IgD-negative memory B cell (primary cell): Measurements from ENCODE around the gene IFI44. TPM values are rescaled to one million over a fixed set of nuclear protein-coding genes. Genes with fewer than 3 reads are reported as not detected.
A peak's percentile ranks its signal among the peaks of the same experiment; 100 is the strongest.

ENCODE experiments used
- H3K27ac Mint-ChIP-seq, 3 donors: one replicate each; pipeline ENCODE4 v1.8.0; 2020 to 2022; ENCODE audit warnings: mild to moderate bottlenecking in 3 of 3, mixed read lengths in 3 of 3, moderate library complexity in 1 of 3
- H3K27me3 Mint-ChIP-seq: one replicate; pipeline ENCODE4 v1.8.0; 2021; ENCODE audit warnings: mixed read lengths
- H3K36me3 Mint-ChIP-seq: one replicate; pipeline ENCODE4 v1.8.0; 2020; ENCODE audit warnings: mild to moderate bottlenecking, mixed read lengths
- H3K4me1 Mint-ChIP-seq, 3 donors: one replicate each; pipeline ENCODE4 v1.8.0; 2020 to 2022; ENCODE audit warnings: mixed read lengths in 3 of 3, mild to moderate bottlenecking in 1 of 3
- H3K4me3 Mint-ChIP-seq, 4 donors: one replicate each; pipeline ENCODE4 v1.8.0; 2020 to 2022; ENCODE audit warnings: mild to moderate bottlenecking in 4 of 4, mixed read lengths in 4 of 4, moderate library complexity in 3 of 4
- H3K9me3 Mint-ChIP-seq, 3 donors: one replicate each; pipeline ENCODE4 v1.8.0; 2020 to 2021; ENCODE audit warnings: mixed read lengths in 3 of 3, mild to moderate bottlenecking in 1 of 3
- polyA plus RNA-seq: library from polyadenylated mRNA; unstranded; fragments of 300-500 nt; fragmentation: Illumina TruSeq; gene quantifications from one replicate; pipeline ENCODE4 v1.2.3, GENCODE V29; 2021

Gene IFI44
- polyA plus RNA-seq, 1 donor from 2014 or later = 5.4 TPM

DNA sequence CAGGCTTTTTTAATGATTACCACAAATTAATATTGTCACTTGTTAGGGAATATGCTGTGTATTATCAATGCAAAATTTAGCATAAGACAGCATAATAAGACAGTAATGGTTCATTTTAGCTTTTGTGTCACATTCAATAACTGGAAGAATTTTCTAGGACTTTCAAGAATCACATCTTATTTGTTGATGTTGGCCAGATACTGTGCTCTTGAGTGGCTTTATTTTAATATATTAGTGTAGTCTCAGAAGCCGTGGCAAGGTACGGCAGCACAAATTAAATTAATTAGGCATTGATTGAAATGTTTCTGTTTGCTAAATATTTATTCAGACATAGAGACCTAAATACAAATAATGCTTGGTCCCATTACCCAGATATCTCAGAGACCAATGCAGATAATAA lies 19.0 kb upstream of the IFI44 start:
- no peaks in the 10 kb centered on the region for H3K27me3 Mint-ChIP-seq
- no peaks in the 10 kb centered on the region for H3K36me3 Mint-ChIP-seq
- peaks cover 0 to 7% (median 2%) of the 10 kb centered on the region in 3 donors for H3K9me3 Mint-ChIP-seq
- H3K4me3 Mint-ChIP-seq = no peak overlapping the region
- H3K27ac Mint-ChIP-seq = no peak overlapping the region
- peaks cover 0 to 2% (median 1%) of the 10 kb centered on the region in 3 donors for H3K4me1 Mint-ChIP-seq

GRCh38 chr1:78633209-78633608 lies 16.4 kb upstream of the IFI44 start:
- no peaks in the 10 kb centered on the region for H3K27me3 Mint-ChIP-seq
- no peak overlapping the region for H3K27ac Mint-ChIP-seq
- peaks cover 2% of the 10 kb centered on the region for H3K36me3 Mint-ChIP-seq
- no peak overlapping the region for H3K4me3 Mint-ChIP-seq
- peaks cover 0 to 7% (median 2%) of the 10 kb centered on the region in 3 donors for H3K9me3 Mint-ChIP-seq
- H3K4me1 Mint-ChIP-seq = no peaks in the 10 kb centered on the region

DNA sequence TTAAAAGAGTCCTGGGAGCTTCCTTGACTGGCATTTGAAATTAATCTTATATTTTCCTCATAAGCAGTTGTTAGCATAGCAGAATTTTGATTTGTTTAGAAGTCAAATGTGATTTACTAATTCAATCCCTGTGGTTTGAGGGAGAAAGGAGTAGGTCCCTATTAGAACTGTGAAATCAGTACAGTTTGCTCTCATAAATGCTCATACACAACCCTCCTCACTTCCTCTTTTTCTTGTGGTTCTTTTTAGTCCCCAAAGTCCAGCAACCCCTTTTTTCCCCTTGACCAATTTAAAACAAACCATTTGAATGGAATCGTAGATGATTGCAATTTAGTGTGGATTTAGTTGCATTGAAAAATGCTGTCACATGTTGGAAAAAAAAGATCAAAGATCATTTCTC lies 9.2 kb upstream of the IFI44 start:
- Mint-ChIP-seq H3K9me3 (peaks cover 0 to 9% (median 3%) of the 10 kb centered on the region in 3 donors), H3K27me3 (no peaks in the 10 kb centered on the region), H3K36me3 (peaks cover 10% of the 10 kb centered on the region), H3K4me3 (peak overlapping the region in 1 of 4 donors; percentile 7), H3K27ac (peak overlapping the region in 1 of 3 donors; percentile 31), H3K4me1 (peaks cover 0 to 7% (median 5%) of the 10 kb centered on the region in 3 donors)

GRCh38 chr1:78641558-78641957 lies 8.1 kb upstream of the IFI44 start:
- no peaks in the 10 kb centered on the region for H3K27me3 Mint-ChIP-seq
- no peak overlapping the region for H3K27ac Mint-ChIP-seq
- peaks cover 14% of the 10 kb centered on the region for H3K36me3 Mint-ChIP-seq
- peaks cover 0 to 15% (median 7%) of the 10 kb centered on the region in 3 donors for H3K4me1 Mint-ChIP-seq
- H3K4me3 Mint-ChIP-seq = no peak overlapping the region
- peaks cover under 1 to 13% (median 6%) of the 10 kb centered on the region in 3 donors for H3K9me3 Mint-ChIP-seq

- H3K27ac Mint-ChIP-seq = no peak overlapping the region
- H3K4me1 Mint-ChIP-seq = peaks cover 11 to 21% (median 13%) of the 10 kb centered on the region in 3 donors
- no peaks in the 10 kb centered on the region for H3K27me3 Mint-ChIP-seq
- H3K4me3 Mint-ChIP-seq = peak overlapping the region in 1 of 4 donors; percentile 78
- peaks cover 16% of the 10 kb centered on the region for H3K36me3 Mint-ChIP-seq
- peaks cover 6 to 24% (median 11%) of the 10 kb centered on the region in 3 donors for H3K9me3 Mint-ChIP-seq
Observed at GRCh38 chr1:78645723-78646122, 3.9 kb upstream of the IFI44 start.

DNA sequence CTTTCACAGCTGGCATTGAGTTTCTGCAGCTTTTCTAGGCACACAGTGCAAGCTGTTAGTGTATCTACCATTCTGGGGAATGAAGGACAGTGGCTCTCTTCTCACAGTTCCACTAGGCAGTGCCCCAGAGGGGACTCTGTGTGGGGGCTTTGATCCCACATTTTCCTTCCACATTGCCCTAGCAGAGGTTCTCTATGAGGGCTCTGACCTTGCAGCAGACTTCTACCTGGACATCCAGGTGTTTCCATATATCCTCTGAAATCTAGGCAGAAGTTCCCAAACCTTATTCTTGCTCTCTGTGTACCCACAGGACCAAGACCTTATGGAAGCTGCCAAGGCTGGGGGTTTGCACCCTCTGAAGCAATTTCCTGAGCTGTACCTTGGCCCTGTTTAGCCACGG lies 2.4 kb upstream of the IFI44 start:
- Mint-ChIP-seq H3K4me3 (no peak overlapping the region), H3K27ac (no peak overlapping the region), H3K4me1 (peaks cover 17 to 27% (median 18%) of the 10 kb centered on the region in 3 donors), H3K9me3 (peaks cover 6 to 24% (median 11%) of the 10 kb centered on the region in 3 donors), H3K27me3 (no peaks in the 10 kb centered on the region), H3K36me3 (peaks cover 16% of the 10 kb centered on the region)

DNA sequence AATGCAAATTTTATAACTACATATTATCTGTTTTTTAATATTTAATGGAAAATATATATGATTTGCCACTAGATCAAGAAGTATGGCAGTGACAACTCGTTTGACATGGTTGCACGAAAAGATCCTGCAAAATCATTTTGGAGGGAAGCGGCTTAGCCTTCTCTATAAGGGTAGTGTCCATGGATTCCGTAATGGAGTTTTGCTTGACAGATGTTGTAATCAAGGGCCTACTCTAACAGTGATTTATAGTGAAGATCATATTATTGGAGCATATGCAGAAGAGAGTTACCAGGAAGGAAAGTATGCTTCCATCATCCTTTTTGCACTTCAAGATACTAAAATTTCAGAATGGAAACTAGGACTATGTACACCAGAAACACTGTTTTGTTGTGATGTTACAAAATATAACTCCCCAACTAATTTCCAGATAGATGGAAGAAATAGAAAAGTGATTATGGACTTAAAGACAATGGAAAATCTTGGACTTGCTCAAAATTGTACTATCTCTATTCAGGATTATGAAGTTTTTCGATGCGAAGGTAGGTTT lies 556 bp downstream of the IFI44 start:
- H3K4me3 Mint-ChIP-seq = peak overlapping the region; percentile 54 to 85 (median 80)
- peak overlapping the region in 2 of 3 donors; percentile 33 to 60 for H3K27ac Mint-ChIP-seq
- peaks cover 19 to 30% (median 22%) of the 10 kb centered on the region in 3 donors for H3K4me1 Mint-ChIP-seq
- no peaks in the 10 kb centered on the region for H3K27me3 Mint-ChIP-seq
- peaks cover 5 to 15% (median 11%) of the 10 kb centered on the region in 3 donors for H3K9me3 Mint-ChIP-seq
- peaks cover 9% of the 10 kb centered on the region for H3K36me3 Mint-ChIP-seq

DNA sequence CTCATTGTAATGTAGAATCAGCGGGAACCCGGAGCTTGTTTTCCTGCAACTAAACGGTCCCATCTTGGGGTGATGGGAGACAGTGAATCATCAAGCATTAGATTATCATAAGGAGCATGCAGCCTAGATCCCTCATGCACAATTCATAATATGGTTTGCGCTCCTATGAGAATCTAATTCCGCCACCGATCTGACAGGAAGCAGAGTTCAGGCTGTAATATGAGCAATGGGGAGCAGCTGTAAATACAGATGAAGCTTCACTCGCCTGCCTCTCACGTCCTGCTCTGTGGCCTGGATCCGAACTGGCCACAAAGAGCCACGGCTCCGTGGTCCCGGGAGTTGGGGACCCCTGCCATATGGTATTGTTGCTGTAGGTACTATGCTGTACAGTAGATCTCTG lies 1.6 kb downstream of the IFI44 start:
- peak overlapping the region; percentile 54 to 85 (median 80) for H3K4me3 Mint-ChIP-seq
- peaks cover 17 to 23% (median 22%) of the 10 kb centered on the region in 3 donors for H3K4me1 Mint-ChIP-seq
- peaks cover 7% of the 10 kb centered on the region for H3K36me3 Mint-ChIP-seq
- H3K27ac Mint-ChIP-seq = peak overlapping the region in 1 of 3 donors; percentile 60
- no peaks in the 10 kb centered on the region for H3K27me3 Mint-ChIP-seq
- H3K9me3 Mint-ChIP-seq = peaks cover 2 to 14% (median 11%) of the 10 kb centered on the region in 3 donors

DNA sequence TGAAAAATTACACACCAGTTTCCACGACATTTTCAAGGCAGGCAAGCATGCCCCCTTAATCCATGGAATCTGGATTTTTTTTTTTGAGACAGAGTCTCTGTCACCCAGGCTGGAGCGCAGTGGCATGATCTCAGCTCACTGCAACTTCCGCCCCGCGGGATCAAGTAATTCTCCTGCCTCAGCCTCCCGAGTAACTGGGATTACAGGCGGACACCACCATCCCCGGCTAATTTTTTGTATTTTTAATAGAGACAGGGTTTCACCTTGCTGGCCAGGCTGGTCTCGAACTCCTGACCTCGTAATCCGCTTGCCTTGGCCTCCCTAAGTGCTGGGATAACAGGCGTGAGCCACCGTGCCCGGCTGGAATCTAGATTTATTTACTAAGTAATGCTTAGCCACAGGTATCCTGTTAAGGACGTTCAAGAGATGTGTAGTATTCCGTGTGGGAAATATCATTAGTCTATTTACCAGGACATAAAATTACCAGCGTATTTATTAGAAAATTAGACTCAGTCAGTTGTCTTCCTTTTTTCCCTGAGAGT lies 2.5 kb downstream of the IFI44 start:
- Mint-ChIP-seq H3K9me3 (peaks cover 2 to 10% (median 7%) of the 10 kb centered on the region in 3 donors), H3K4me1 (peaks cover 17 to 22% (median 21%) of the 10 kb centered on the region in 3 donors)

DNA sequence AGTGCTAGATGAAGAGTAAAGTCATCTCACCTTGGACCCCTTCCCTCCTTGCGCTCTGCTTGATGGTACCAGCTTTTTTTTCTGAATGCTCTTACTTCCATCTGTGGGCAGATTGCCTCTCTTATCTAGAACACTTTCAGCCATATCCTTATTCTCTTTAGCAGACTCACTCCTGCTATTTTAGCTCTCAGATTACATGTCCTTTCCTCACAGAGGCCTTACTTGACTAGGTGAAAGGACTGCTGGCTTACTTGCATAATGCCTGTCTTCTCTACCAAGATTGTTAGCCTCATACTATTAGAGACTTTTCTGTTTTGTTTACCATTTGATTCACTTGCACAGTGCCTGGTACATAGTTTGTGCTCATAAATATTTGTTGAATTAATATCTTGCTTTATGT lies 9.3 kb downstream of the IFI44 start:
- Mint-ChIP-seq H3K9me3 (no peaks in the 10 kb centered on the region), H3K4me1 (no peaks in the 10 kb centered on the region), H3K27ac (no peak overlapping the region), H3K36me3 (peaks cover 2% of the 10 kb centered on the region), H3K4me3 (no peak overlapping the region), H3K27me3 (no peaks in the 10 kb centered on the region)

More for the DNA sequence above, 2.5 kb downstream of the IFI44 start:
- H3K27ac Mint-ChIP-seq = no peak overlapping the region
- H3K27me3 Mint-ChIP-seq = no peaks in the 10 kb centered on the region
- H3K36me3 Mint-ChIP-seq = peaks cover 5% of the 10 kb centered on the region
- peak overlapping the region in 2 of 4 donors; percentile 21 to 69 for H3K4me3 Mint-ChIP-seq

GRCh38 chr1:78663923-78664322 lies 14.3 kb downstream of the IFI44 start:
- no peaks in the 10 kb centered on the region for H3K36me3 Mint-ChIP-seq
- peaks cover 1% of the 10 kb centered on the region for H3K27me3 Mint-ChIP-seq
- H3K27ac Mint-ChIP-seq = no peak overlapping the region
- H3K4me1 Mint-ChIP-seq = no peaks in the 10 kb centered on the region
- no peak overlapping the region for H3K4me3 Mint-ChIP-seq
- no peaks in the 10 kb centered on the region for H3K9me3 Mint-ChIP-seq

DNA sequence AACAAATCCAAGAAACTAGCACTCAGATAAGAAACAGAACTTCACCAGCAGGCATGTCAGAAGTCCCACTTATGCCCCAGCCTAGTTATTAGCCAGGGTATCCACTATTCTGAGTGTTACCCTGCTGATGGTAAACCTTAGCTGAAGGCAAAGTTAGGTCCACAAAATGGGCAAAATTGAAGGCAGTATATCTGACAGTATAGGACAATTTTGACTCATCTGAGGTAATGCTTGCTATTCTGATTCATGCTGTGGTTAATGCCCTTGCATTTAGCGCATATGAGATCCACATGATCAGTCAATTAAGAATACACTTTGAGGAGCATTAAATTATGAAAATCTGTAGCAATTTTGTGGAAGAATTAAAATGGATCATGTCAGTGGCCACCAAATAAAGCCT lies 15.1 kb downstream of the IFI44 start:
- Mint-ChIP-seq H3K4me1 (no peaks in the 10 kb centered on the region), H3K27ac (no peak overlapping the region), H3K4me3 (no peak overlapping the region)

GRCh38 chr1:78665809-78666208 lies 16.2 kb downstream of the IFI44 start:
- Mint-ChIP-seq H3K4me3 (no peak overlapping the region), H3K27me3 (peaks cover 1% of the 10 kb centered on the region), H3K27ac (no peak overlapping the region), H3K4me1 (peaks cover 0 to 2% (median 0%) of the 10 kb centered on the region in 3 donors), H3K9me3 (no peaks in the 10 kb centered on the region), H3K36me3 (no peaks in the 10 kb centered on the region)

More for the DNA sequence above, 15.1 kb downstream of the IFI44 start:
- H3K9me3 Mint-ChIP-seq = no peaks in the 10 kb centered on the region
- no peaks in the 10 kb centered on the region for H3K36me3 Mint-ChIP-seq
- H3K27me3 Mint-ChIP-seq = peaks cover 1% of the 10 kb centered on the region

- Mint-ChIP-seq H3K27ac (no peak overlapping the region), H3K9me3 (no peaks in the 10 kb centered on the region), H3K4me3 (no peak overlapping the region), H3K36me3 (no peaks in the 10 kb centered on the region), H3K27me3 (peaks cover 1% of the 10 kb centered on the region), H3K4me1 (peaks cover 0 to 2% (median 0%) of the 10 kb centered on the region in 3 donors)
Observed at GRCh38 chr1:78667939-78668338, 18.3 kb downstream of the IFI44 start.

GRCh38 chr1:78668427-78668826 lies 18.8 kb downstream of the IFI44 start:
- Mint-ChIP-seq H3K4me3 (no peak overlapping the region), H3K27me3 (peaks cover 1% of the 10 kb centered on the region), H3K36me3 (no peaks in the 10 kb centered on the region), H3K4me1 (peaks cover 0 to 2% (median 0%) of the 10 kb centered on the region in 3 donors), H3K27ac (no peak overlapping the region), H3K9me3 (no peaks in the 10 kb centered on the region)

- H3K9me3 Mint-ChIP-seq = no peaks in the 10 kb centered on the region
- H3K27me3 Mint-ChIP-seq = no peaks in the 10 kb centered on the region
- no peak overlapping the region for H3K4me3 Mint-ChIP-seq
- no peaks in the 10 kb centered on the region for H3K36me3 Mint-ChIP-seq
- no peak overlapping the region for H3K27ac Mint-ChIP-seq
- H3K4me1 Mint-ChIP-seq = peaks cover 0 to 2% (median 0%) of the 10 kb centered on the region in 3 donors
Observed at GRCh38 chr1:78672428-78672827, 22.8 kb downstream of the IFI44 start.
